PC-3 (cell line): ENCODE data around the gene ABCD4.

Experiments
- CTCF ChIP-seq: fragments of 300-600 bp; sonication (generic); conservative IDR thresholded peaks from 2 replicates; pipeline ENCODE4 v1.5.1; 2017; ENCODE audit warnings: antibody characterized with exemption, low read depth, mild to moderate bottlenecking, low read length
- EZH2 ChIP-seq: fragments of 300-600 bp; sonication (generic); IDR thresholded peaks from one replicate; pipeline ENCODE4 v1.6.1; 2017; ENCODE audit warnings: antibody characterized with exemption, mild to moderate bottlenecking, low read length; ENCODE audit not compliant: unreplicated experiment
- EZH2phosphoT487 ChIP-seq: fragments of 300-600 bp; sonication (generic); IDR thresholded peaks from 2 replicates; pipeline ENCODE4 v1.6.1; 2018; ENCODE audit warnings: mild to moderate bottlenecking, antibody characterized with exemption, low read length, borderline replicate concordance

GRCh38 chr14:74255281-74255680 is 47.5 kb downstream of the ABCD4 start:
- TF ChIP-seq CTCF (no peak), EZH2 (no peak), EZH2phosphoT487 (no peak)
